ENCODE measurements around the gene IGF1R. TPM values are rescaled to one million over a fixed set of nuclear protein-coding genes. Genes with fewer than 3 reads are reported as not detected.

Gene IGF1R
- total RNA-seq, 1 experiment from 2014 or later: 71.3 TPM

DNA sequence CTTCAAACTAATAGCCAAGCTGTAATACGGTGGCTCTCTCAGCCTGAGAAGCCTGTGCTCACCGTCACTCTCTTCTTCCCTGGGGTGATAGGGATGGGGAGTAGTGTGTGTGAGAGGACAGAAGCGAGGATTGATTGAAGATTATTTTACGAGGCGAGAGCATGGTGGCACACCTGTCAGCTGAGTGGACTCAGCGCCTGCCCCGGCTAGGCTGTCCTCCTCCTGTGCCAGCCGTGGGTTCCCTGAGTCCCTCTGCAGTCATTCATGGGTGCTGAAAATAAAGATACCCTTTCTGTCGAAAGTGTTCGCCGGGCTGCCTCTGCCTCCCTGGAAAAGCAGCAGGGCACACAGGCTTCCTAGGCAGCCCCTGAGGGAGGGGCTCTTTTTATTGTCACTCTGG is 235.1 kb downstream of the IGF1R start:
- H3F3A ChIP-seq (ENCODE audit: insufficient read depth, low read depth): peaks cover 8% of the 10 kb centered on the region; the same call in 1 of the 2 replicates
- no peak for TF ChIP-seq EZH2 (IDR thresholded peaks at IDR 0.05; ENCODE audit: low read depth)
- TF ChIP-seq, protein P1, sequence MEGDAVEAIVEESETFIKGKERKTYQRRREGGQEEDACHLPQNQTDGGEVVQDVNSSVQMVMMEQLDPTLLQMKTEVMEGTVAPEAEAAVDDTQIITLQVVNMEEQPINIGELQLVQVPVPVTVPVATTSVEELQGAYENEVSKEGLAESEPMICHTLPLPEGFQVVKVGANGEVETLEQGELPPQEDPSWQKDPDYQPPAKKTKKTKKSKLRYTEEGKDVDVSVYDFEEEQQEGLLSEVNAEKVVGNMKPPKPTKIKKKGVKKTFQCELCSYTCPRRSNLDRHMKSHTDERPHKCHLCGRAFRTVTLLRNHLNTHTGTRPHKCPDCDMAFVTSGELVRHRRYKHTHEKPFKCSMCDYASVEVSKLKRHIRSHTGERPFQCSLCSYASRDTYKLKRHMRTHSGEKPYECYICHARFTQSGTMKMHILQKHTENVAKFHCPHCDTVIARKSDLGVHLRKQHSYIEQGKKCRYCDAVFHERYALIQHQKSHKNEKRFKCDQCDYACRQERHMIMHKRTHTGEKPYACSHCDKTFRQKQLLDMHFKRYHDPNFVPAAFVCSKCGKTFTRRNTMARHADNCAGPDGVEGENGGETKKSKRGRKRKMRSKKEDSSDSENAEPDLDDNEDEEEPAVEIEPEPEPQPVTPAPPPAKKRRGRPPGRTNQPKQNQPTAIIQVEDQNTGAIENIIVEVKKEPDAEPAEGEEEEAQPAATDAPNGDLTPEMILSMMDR (conservative IDR thresholded peaks at IDR 0.05): no peak
- ChIA-PET CTCF (no interaction called here), POLR2A (ENCODE audit: unreplicated experiment) (interaction anchor here (0.6 kb wide), 1 partner anchor 165 kb away, joined by 3 read pairs; no protein-coding TSS in a partner anchor)
- H3K9me3 ChIP-seq (ENCODE audit: insufficient read depth, low read depth): no peaks in the 10 kb centered on the region
- H3K4me2 ChIP-seq: no peak overlapping the region
- H3K9me2 ChIP-seq (ENCODE audit: insufficient read depth): no peaks in the 10 kb centered on the region
- DNase-seq: no peak
- intact Hi-C loops (cut with micrococcal nuclease; ENCODE audit: unreplicated experiment): no loop called here
- H2AFZ ChIP-seq: no peak overlapping the region
- peaks cover 76% of the 10 kb centered on the region for H3K79me2 ChIP-seq (ENCODE audit: low read depth)
- no peak overlapping the region for H3K27ac ChIP-seq
- no peaks in the 10 kb centered on the region for H3K36me3 ChIP-seq (ENCODE audit: low read depth)
- no peaks in the 10 kb centered on the region for H3K27me3 ChIP-seq (ENCODE audit: insufficient read depth, low read depth)
- BruUV-seq (replicated peaks): no TSS peak
- H4K20me1 ChIP-seq (ENCODE audit: insufficient read depth): no peaks in the 10 kb centered on the region; the same call in 1 of the 2 replicates
- peaks cover 4% of the 10 kb centered on the region for H3K4me1 ChIP-seq (replicated peaks; ENCODE audit: insufficient read depth)
- H3K4me3 ChIP-seq: no peak overlapping the region

DNA sequence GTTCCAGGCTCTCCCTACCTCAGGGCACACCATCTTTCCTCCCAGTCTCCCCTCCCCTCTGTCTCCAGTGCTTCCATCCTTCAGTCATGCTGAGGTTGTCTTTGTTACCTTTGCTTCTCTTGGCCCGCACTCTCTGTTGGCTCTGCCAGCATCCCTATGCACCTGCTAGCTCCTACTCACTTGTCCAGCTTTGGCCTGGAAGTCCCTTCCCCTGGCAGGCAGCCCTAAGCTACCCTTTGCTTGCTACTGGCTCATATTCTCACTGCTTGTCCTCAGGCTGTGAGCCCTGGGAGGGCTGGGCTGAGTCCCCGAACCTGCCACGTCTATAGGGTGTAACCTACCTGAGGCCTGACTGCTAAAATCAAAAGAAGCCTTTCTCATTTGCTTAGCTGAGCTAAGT is 236.6 kb downstream of the IGF1R start:
- H3K79me2 ChIP-seq (ENCODE audit: low read depth): peaks cover 73% of the 10 kb centered on the region
- no peak overlapping the region for H3K27ac ChIP-seq

DNA sequence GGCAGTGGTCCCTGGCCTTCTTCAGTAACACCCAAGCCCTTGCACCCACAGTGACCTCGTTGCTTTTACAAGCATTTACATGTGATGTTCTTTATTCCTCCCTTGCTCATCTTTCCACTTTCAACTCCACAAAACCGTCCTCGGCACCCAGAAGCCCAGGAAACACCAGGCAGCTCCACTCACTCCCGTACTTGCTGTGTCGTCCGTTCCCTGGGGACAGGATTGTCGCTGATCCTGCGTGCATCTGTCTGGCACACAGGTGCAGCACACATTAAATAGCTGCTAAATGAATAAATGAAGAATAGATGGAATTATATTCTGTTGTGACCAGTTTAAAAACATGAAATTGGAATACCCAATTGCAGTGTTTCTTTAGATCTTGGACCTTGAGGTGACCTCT is 239.6 kb downstream of the IGF1R start:
- Histone ChIP-seq H3K4me2 (no peak overlapping the region), H2AFZ (no peak overlapping the region), H3K27me3 (ENCODE audit: insufficient read depth, low read depth) (no peaks in the 10 kb centered on the region), H3K4me3 (no peak overlapping the region), H3K9me3 (ENCODE audit: insufficient read depth, low read depth) (no peaks in the 10 kb centered on the region), H3K9me2 (ENCODE audit: insufficient read depth) (no peaks in the 10 kb centered on the region), H4K20me1 (ENCODE audit: insufficient read depth) (no peaks in the 10 kb centered on the region), H3K79me2 (ENCODE audit: low read depth) (peaks cover 60% of the 10 kb centered on the region), H3K27ac (no peak overlapping the region), H3K36me3 (ENCODE audit: low read depth) (no peaks in the 10 kb centered on the region), H3K4me1 (replicated peaks; ENCODE audit: insufficient read depth) (peaks cover 25% of the 10 kb centered on the region), H3F3A (ENCODE audit: insufficient read depth, low read depth) (0 out of 2 replicates have a peak, but pooled peaks cover 14% of the 10 kb centered on the region)
- no peak for TF ChIP-seq EZH2 (IDR thresholded peaks at IDR 0.05; ENCODE audit: low read depth)
- TF ChIP-seq, protein P1 (conservative IDR thresholded peaks at IDR 0.05): no peak
- intact Hi-C loops (cut with micrococcal nuclease; ENCODE audit: unreplicated experiment): no loop called here
- no peak for DNase-seq
- BruUV-seq (replicated peaks): no TSS peak
- POLR2A ChIA-PET (ENCODE audit: unreplicated experiment): no interaction called here
- CTCF ChIA-PET: no interaction called here

More for the DNA sequence above, 236.6 kb downstream of the IGF1R start:
- TF ChIP-seq, protein P1 (conservative IDR thresholded peaks at IDR 0.05): no peak
- no peak for TF ChIP-seq EZH2 (IDR thresholded peaks at IDR 0.05; ENCODE audit: low read depth)
- Histone ChIP-seq H3K36me3 (ENCODE audit: low read depth) (no peaks in the 10 kb centered on the region), H4K20me1 (ENCODE audit: insufficient read depth) (no peaks in the 10 kb centered on the region; the same call in 1 of the 2 replicates), H3F3A (ENCODE audit: insufficient read depth, low read depth) (peaks cover 20% of the 10 kb centered on the region; the same call in 1 of the 2 replicates), H3K4me2 (no peak overlapping the region), H2AFZ (no peak overlapping the region), H3K4me3 (no peak overlapping the region), H3K9me2 (ENCODE audit: insufficient read depth) (no peaks in the 10 kb centered on the region), H3K9me3 (ENCODE audit: insufficient read depth, low read depth) (no peaks in the 10 kb centered on the region), H3K4me1 (replicated peaks; ENCODE audit: insufficient read depth) (peaks cover 18% of the 10 kb centered on the region), H3K27me3 (ENCODE audit: insufficient read depth, low read depth) (no peaks in the 10 kb centered on the region)
- ChIA-PET CTCF (no interaction called here), POLR2A (ENCODE audit: unreplicated experiment) (interaction anchor here (0.5 kb wide), 1 partner anchor 9 kb away, joined by 11 read pairs; no protein-coding TSS in a partner anchor)
- no peak for DNase-seq
- intact Hi-C loops (cut with micrococcal nuclease; ENCODE audit: unreplicated experiment): no loop called here
- BruUV-seq (replicated peaks): no TSS peak
